ENCODE data around the gene PTCRA. TPM values are rescaled to one million over a fixed set of nuclear protein-coding genes. Genes with fewer than 3 reads are reported as not detected.

The PTCRA gene
- total RNA-seq, result not detected

GRCh38 chr6:42915732-42916131, at the start of gene PTCRA:
TSS of gene PTCRA (plus strand) at chr6:42916053. CDS start at chr6:42916070, 17 bp downstream.
- ATAC-seq (no peak), DNase-seq (no peak)
- H3K27me3 ChIP-seq, result no peaks in the 10 kb centered on the region
- no peaks in the 10 kb centered on the region for H3K9me3 ChIP-seq
- intact Hi-C loops (cut with DNase I), result no loop called here
- no peaks in the 10 kb centered on the region for H3K36me3 ChIP-seq (replicated peaks in 1 of 2; ENCODE audit: insufficient read depth in 1 of 2, low read depth in 2 of 2)
- no peak within 1 kb of the TSS for H3K4me3 ChIP-seq
- TF ChIP-seq POLR2A (IDR thresholded peaks at IDR 0.05) (no peak), CTCF (IDR thresholded peaks at IDR 0.05) (no peak)
- 76 to 87% methylated on average over 7 to 9 of the region's 10 CpGs for WGBS, 2 donors
- no peak within 1 kb of the TSS for H3K27ac ChIP-seq
- peaks cover 9% of the 10 kb centered on the region for H3K4me1 ChIP-seq

GRCh38 chr6:42870145-42870936, 45.5 kb upstream of the PTCRA start:
- H3K27me3 ChIP-seq, result no peaks in the 10 kb centered on the region
- H3K9me3 ChIP-seq, result no peaks in the 10 kb centered on the region
- H3K4me3 ChIP-seq, result no peak overlapping the region
- H3K27ac ChIP-seq, result no peak overlapping the region
- ATAC-seq, result no peak
- peaks cover 0 to 7% of the 10 kb centered on the region in 2 donors for H3K36me3 ChIP-seq (replicated peaks in 1 of 2; ENCODE audit: insufficient read depth in 1 of 2, low read depth in 2 of 2)
- TF ChIP-seq POLR2A (IDR thresholded peaks at IDR 0.05) (no peak), CTCF (IDR thresholded peaks at IDR 0.05) (no peak)
- no peaks in the 10 kb centered on the region for H3K4me1 ChIP-seq
- intact Hi-C loops (cut with DNase I), result no loop called here
- 54 to 67% methylated on average over 2 of the region's 2 CpGs for WGBS, 2 donors
- no peak for DNase-seq

- H3K27ac ChIP-seq, result no peak overlapping the region
- no peaks in the 10 kb centered on the region for H3K9me3 ChIP-seq
- no peak for ATAC-seq
- intact Hi-C loops (cut with DNase I), result no loop called here
- no peak overlapping the region for H3K4me3 ChIP-seq
- H3K36me3 ChIP-seq (replicated peaks in 1 of 2; ENCODE audit: insufficient read depth in 1 of 2, low read depth in 2 of 2), result peaks cover 0 to 3% of the 10 kb centered on the region in 2 donors
- H3K27me3 ChIP-seq, result no peaks in the 10 kb centered on the region
- no peak for DNase-seq
- TF ChIP-seq POLR2A (IDR thresholded peaks at IDR 0.05), result no peak
- TF ChIP-seq CTCF (IDR thresholded peaks at IDR 0.05), result no peak
- no peaks in the 10 kb centered on the region for H3K4me1 ChIP-seq
- WGBS, 2 donors, result 66 to 68% methylated on average over 3 of the region's 3 CpGs
These were observed 44.1 kb upstream of the PTCRA start for GRCh38 chr6:42871711-42872110.

GRCh38 chr6:42873313-42873712, 42.5 kb upstream of the PTCRA start:
- no peak for DNase-seq
- WGBS, 2 donors, result 71 to 72% methylated on average over 2 of the region's 2 CpGs
- intact Hi-C loops (cut with DNase I), result no loop called here

More at GRCh38 chr6:42873313-42873712, 42.5 kb upstream of the PTCRA start:
- Histone ChIP-seq H3K4me3 (no peak overlapping the region), H3K27ac (no peak overlapping the region), H3K27me3 (no peaks in the 10 kb centered on the region), H3K4me1 (peaks cover 10% of the 10 kb centered on the region), H3K36me3 (replicated peaks in 1 of 2; ENCODE audit: insufficient read depth in 1 of 2, low read depth in 2 of 2) (peaks cover 0 to 1% of the 10 kb centered on the region in 2 donors), H3K9me3 (no peaks in the 10 kb centered on the region)
- TF ChIP-seq POLR2A (IDR thresholded peaks at IDR 0.05), result no peak
- TF ChIP-seq CTCF (IDR thresholded peaks at IDR 0.05), result no peak
- ATAC-seq, result no peak

All from body of pancreas (tissue), 4 donors.